GM12874 (cell line): ENCODE measurements around the gene CELF4.

Source experiments
- TF ChIP-seq, protein P1 (sequence below): IDR thresholded peaks from 2 replicates; pipeline ENCODE4 v1.5.1; 2011; ENCODE audit warnings: low read depth, mild to moderate bottlenecking, control low read depth, low read length, moderate library complexity; ENCODE audit not compliant: insufficient read depth

Gene CELF4

DNA sequence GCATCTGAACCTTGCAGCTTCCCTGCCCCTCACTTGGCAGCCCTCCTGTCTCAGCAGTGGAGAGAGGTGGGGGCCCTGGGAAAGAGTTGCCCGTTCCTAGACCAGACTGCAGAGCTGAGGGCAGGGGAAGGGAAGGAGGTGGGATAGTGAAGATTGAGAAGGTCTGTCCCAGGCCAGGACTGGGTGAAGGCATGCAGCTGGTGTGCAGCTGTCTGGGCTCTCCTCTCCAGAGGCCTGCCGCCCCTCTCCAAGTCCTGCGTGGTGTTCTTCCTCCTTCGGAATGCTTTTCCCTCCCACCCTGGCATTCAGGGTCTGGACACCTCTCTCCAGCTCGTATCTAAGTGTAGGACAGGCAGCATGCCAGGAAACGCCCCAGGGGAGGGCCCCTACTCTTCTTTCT is 323.5 kb downstream of the CELF4 start:
- TF ChIP-seq, protein P1, sequence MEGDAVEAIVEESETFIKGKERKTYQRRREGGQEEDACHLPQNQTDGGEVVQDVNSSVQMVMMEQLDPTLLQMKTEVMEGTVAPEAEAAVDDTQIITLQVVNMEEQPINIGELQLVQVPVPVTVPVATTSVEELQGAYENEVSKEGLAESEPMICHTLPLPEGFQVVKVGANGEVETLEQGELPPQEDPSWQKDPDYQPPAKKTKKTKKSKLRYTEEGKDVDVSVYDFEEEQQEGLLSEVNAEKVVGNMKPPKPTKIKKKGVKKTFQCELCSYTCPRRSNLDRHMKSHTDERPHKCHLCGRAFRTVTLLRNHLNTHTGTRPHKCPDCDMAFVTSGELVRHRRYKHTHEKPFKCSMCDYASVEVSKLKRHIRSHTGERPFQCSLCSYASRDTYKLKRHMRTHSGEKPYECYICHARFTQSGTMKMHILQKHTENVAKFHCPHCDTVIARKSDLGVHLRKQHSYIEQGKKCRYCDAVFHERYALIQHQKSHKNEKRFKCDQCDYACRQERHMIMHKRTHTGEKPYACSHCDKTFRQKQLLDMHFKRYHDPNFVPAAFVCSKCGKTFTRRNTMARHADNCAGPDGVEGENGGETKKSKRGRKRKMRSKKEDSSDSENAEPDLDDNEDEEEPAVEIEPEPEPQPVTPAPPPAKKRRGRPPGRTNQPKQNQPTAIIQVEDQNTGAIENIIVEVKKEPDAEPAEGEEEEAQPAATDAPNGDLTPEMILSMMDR: no peak

DNA sequence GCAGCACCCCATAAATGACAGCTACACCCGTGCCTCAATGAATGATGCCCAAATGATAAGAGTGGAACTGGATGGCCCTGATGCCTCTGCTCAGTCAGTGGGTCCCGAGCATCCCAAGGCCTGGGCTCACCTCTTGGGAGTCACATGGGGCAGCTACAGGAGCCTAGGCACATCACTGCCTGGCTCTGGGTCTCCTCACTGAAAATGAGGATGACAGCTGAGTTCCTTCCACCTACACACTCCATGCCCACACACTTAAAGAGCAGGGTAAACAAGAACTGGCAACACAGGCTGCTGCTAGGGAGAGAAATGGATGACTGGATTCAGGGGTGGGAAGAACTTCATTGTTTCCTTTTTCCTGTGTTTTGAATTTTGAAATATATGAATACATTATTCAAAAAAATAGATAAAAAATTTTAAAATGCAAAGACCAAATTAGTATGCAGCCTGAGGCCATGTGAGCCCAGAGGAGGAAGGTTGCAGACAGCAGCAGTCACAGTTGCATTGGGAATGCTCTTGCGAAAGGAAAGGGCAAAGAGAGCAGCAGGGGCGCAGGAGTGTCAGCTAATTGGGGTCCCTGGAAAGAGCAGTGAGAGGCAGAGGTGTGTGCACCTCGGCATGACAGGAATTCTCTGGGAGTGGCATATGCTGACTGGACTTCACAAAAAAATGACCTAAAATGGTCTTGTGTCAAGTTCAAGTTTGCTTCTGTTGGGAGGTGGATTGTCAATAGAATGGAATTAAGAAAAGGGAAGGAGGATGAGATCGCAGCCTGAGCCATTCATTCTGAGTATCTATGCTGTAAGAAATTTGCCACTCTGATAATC is 327.1 kb downstream of the CELF4 start:
- TF ChIP-seq, protein P1: no peak

DNA sequence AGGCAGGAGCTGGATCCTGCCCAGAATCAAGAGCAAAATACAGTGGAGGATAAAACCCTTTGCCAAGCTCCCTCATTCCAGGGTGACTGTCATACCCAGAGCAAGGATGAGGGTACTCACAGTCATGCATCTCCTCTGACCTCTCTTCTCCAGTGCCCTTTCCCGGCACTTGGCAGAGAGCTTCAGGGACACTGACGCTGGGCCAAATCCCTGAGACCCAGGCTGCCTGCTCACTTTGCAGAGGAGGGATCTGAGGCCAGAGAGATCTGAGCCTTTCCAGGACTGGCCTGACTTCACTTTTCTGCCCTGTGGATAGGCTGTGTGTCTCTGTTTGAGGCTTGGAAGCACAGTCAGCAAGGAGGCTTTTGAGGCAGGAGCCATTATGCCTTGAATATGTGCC is 330.0 kb downstream of the CELF4 start:
- TF ChIP-seq, protein P1: no peak

DNA sequence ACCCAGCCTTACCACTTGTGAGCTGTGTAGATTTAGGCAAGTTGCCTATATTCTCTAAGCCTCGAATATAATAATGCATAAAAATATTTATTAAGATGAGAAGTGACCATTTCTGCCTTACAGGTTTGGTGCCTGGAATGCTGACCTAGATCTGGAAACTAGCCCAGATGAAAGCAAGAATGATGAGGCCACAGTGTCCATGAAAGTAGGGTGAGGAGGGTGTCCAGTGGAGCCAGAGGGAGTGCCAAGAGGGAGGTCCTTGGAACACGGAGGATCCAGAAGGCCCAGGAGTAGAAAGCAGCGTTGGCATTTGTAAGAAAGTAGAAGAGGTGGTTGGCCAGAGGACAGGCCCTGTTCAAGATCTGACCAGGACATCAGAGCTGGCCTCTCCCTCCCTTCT is 334.3 kb downstream of the CELF4 start:
- TF ChIP-seq, protein P1: no peak

DNA sequence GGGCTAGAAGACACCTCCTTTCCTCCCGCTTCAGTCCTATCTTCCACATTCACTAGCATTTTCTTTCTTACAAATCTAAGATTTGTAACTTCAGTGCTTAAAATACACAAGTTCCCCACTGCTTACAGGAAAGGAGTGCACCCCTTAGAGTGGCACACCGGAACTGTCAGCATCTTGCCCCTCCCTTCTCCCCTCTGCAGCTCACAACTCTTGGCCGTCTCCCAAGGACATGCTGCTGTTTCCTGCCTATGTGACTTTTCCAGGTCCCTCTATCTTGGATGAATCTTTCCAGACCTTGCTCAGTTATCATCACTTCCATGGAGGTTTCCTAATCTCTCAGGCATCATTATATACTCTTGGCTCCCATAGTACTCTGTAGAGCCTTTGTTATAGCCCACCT is 334.8 kb downstream of the CELF4 start:
- TF ChIP-seq, protein P1: no peak

DNA sequence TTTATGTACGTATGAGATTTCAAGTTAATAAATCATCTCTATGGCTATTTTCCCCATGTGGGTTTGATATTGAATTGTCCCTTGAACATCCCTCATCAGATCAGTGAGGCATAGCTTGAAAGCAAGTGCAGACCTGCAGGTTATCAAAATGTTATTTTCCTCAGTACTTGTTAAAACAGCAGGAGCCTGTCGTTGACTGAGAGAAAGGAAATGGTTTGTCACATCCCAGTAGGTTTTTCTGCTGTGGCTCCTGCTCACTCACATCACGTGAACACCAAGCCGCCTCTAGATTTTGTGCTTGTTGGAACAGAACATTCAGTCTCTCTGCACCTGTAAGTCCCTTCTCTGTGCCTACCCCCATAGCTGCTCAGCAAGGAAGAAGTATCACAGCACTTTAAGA is 340.3 kb downstream of the CELF4 start:
- TF ChIP-seq, protein P1: no peak

DNA sequence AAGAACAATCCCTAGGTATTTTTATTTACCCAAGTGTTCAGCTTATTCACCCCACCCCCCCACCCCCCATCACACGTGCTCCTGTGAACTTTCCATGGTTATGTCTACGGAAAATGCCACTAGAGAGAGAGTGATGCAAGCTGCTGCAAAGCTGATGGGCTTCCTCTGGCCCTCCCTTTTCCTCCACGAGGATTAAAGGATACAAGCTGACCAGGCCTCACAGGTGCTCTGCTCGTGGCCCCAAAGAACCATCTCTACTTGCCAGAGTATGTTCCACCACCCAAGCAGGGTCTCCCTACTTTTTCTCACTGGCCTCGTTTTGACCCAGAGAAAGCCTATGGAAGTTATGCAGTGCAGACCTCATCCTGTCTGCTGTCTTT is 342.6 kb downstream of the CELF4 start:
- TF ChIP-seq, protein P1: no peak
